ENCODE data around the gene MRGPRG.

- no peak for TF ChIP-seq RAD21 (IDR thresholded peaks at IDR 0.05; ENCODE audit: low read depth)
- TF ChIP-seq CTCF (IDR thresholded peaks at IDR 0.05 in 2 of 3, conservative IDR thresholded peaks at IDR 0.05 in 1 of 3; ENCODE audit: borderline replicate concordance in 1 of 3, insufficient read depth in 1 of 3, low read depth in 2 of 3, low read length in 2 of 3) = no peak
- no peak for TF ChIP-seq POLR2AphosphoS5 (IDR thresholded peaks at IDR 0.05; ENCODE audit: low read depth, low read length)
- TF ChIP-seq ATF3 (IDR thresholded peaks at IDR 0.05) = no peak
- TF ChIP-seq EZH2 (IDR thresholded peaks at IDR 0.05) = no peak
- no peak for TF ChIP-seq POLR2A (IDR thresholded peaks at IDR 0.05; ENCODE audit: borderline replicate concordance, extremely low read depth, insufficient read depth, insufficient read length)
- TF ChIP-seq MAX (IDR thresholded peaks at IDR 0.05) = no peak
- no peak for TF ChIP-seq CEBPB (IDR thresholded peaks at IDR 0.05; ENCODE audit: low read depth)
Observed at GRCh38 chr11:3223932-3224381, 5.3 kb upstream of the MRGPRG start.

Data from HCT116 (cell line).